ENCODE data around the gene VPS41. TPM values are rescaled to one million over a fixed set of nuclear protein-coding genes. Genes with fewer than 3 reads are reported as not detected.

VPS41 gene
- polyA plus RNA-seq, 1 of the 3 experiments (the other 2 are of a cell fraction): 20.4 TPM

- no peak overlapping the region for H3K9ac ChIP-seq
- DNase-seq: no peak
- peaks cover 13% of the 10 kb centered on the region for H3K27me3 ChIP-seq (ENCODE audit: insufficient read depth)
- CTCF ChIA-PET: interaction anchor here (0.6 to 1.5 kb wide), 4 partner anchors 103 to 531 kb away, joined by 3 to 11 read pairs (median 4); no protein-coding TSS in a partner anchor
- no peaks in the 10 kb centered on the region for H4K20me1 ChIP-seq (ENCODE audit: insufficient read depth)
- H3K36me3 ChIP-seq (replicated peaks in 1 of 2; ENCODE audit: control insufficient read depth in 1 of 2, insufficient read depth in 2 of 2, low read length in 1 of 2): no peaks in the 10 kb centered on the region
- no peak overlapping the region for H3K4me3 ChIP-seq (ENCODE audit: low read depth in 2 of 2, low read length in 1 of 2)
- no peak overlapping the region for H2AFZ ChIP-seq (ENCODE audit: low read depth)
- POLR2A ChIA-PET: no interaction called here
- TF ChIP-seq USF1 (IDR thresholded peaks at IDR 0.05; ENCODE audit: borderline replicate concordance, low read depth): no peak
- no peak for TF ChIP-seq TAF1 (IDR thresholded peaks at IDR 0.05; ENCODE audit: borderline replicate concordance, low read depth, low read length)
- no peak for TF ChIP-seq RXRA (IDR thresholded peaks at IDR 0.05; ENCODE audit: borderline replicate concordance, low read depth)
- no peak for TF ChIP-seq SIN3A (IDR thresholded peaks at IDR 0.05; ENCODE audit: borderline replicate concordance, low read depth, low read length)
- no peak for TF ChIP-seq TEAD4 (IDR thresholded peaks at IDR 0.05; ENCODE audit: borderline replicate concordance, insufficient read depth)
- TF ChIP-seq CHD2 (IDR thresholded peaks at IDR 0.05; ENCODE audit: low read length, partially characterized antibody): no peak
- TF ChIP-seq NRF1 (IDR thresholded peaks at IDR 0.05; ENCODE audit: low read depth, low read length): no peak
- no peak for TF ChIP-seq NFIC (IDR thresholded peaks at IDR 0.05; ENCODE audit: borderline replicate concordance)
- TF ChIP-seq JUND (IDR thresholded peaks at IDR 0.05): no peak
- TF ChIP-seq GABPA (IDR thresholded peaks at IDR 0.05; ENCODE audit: low read depth): no peak
- no peak for TF ChIP-seq GATA2 (CRISPR knock-in tag; IDR thresholded peaks at IDR 0.05)
- TF ChIP-seq SMC3 (IDR thresholded peaks at IDR 0.05; ENCODE audit: low read depth, low read length): no peak
- H3K4me1 ChIP-seq (ENCODE audit: control insufficient read depth in 1 of 2, insufficient read depth in 2 of 2, low read depth in 1 of 2, low read length in 1 of 2): peaks cover 0 to 10% of the 10 kb centered on the region in 2 experiments; a peak in 1 of 4 replicates
- 90% methylated on average over 10 of the region's 10 CpGs for WGBS (ENCODE audit: low lambda C conversion rate)
- no peaks in the 10 kb centered on the region for H3K79me2 ChIP-seq (ENCODE audit: insufficient read depth)
- peaks cover 5% of the 10 kb centered on the region for H3F3A ChIP-seq (replicated peaks; ENCODE audit: insufficient read depth)
- H3K9me3 ChIP-seq: no peaks in the 10 kb centered on the region
- H3K27ac ChIP-seq (ENCODE audit: low read depth in 2 of 2, low read length in 1 of 2): no peak overlapping the region
- H3K9me2 ChIP-seq: no peaks in the 10 kb centered on the region
- no peak overlapping the region for H3K4me2 ChIP-seq
Measured at GRCh38 chr7:38934536-38934935, 25.5 kb upstream of the VPS41 start.

- Histone ChIP-seq H3K9me3 (no peaks in the 10 kb centered on the region), H3K27me3 (ENCODE audit: insufficient read depth) (peaks cover 8% of the 10 kb centered on the region), H3K9me2 (no peaks in the 10 kb centered on the region), H4K20me1 (ENCODE audit: insufficient read depth) (no peaks in the 10 kb centered on the region), H3K79me2 (ENCODE audit: insufficient read depth) (no peaks in the 10 kb centered on the region), H3K27ac (ENCODE audit: low read depth in 2 of 2, low read length in 1 of 2) (no peak overlapping the region), H3K36me3 (replicated peaks in 1 of 2; ENCODE audit: control insufficient read depth in 1 of 2, insufficient read depth in 2 of 2, low read length in 1 of 2) (no peaks in the 10 kb centered on the region), H3K9ac (no peak overlapping the region), H3K4me3 (ENCODE audit: low read depth in 2 of 2, low read length in 1 of 2) (no peak overlapping the region), H3K4me2 (no peak overlapping the region), H3F3A (replicated peaks; ENCODE audit: insufficient read depth) (peaks cover 5% of the 10 kb centered on the region), H3K4me1 (ENCODE audit: control insufficient read depth in 1 of 2, insufficient read depth in 2 of 2, low read depth in 1 of 2, low read length in 1 of 2) (peaks cover 0 to 13% of the 10 kb centered on the region in 2 experiments; a peak in 1 of 4 replicates), H2AFZ (ENCODE audit: low read depth) (no peak overlapping the region)
- 40% methylated on average over 3 of the region's 3 CpGs for WGBS (ENCODE audit: low lambda C conversion rate)
- ChIA-PET CTCF (interaction anchor here (0.9 to 1.6 kb wide), 8 partner anchors 12 to 586 kb away, joined by 3 to 11 read pairs (median 4); no protein-coding TSS in a partner anchor), POLR2A (no interaction called here)
- no peak for DNase-seq
- no peak for TF ChIP-seq RFX5 (IDR thresholded peaks at IDR 0.05; ENCODE audit: low read length)
- TF ChIP-seq PBX3 (IDR thresholded peaks at IDR 0.05): no peak
- TF ChIP-seq POLR2AphosphoS5 (IDR thresholded peaks at IDR 0.05; ENCODE audit: low read depth, low read length): no peak
- TF ChIP-seq MXI1 (IDR thresholded peaks at IDR 0.05; ENCODE audit: low read depth, low read length): no peak
- TF ChIP-seq FOSL2 (IDR thresholded peaks at IDR 0.05; ENCODE audit: borderline replicate concordance, low read depth): no peak
- TF ChIP-seq NFIC (IDR thresholded peaks at IDR 0.05; ENCODE audit: borderline replicate concordance): no peak
- no peak for TF ChIP-seq GATA2 (CRISPR knock-in tag; IDR thresholded peaks at IDR 0.05)
- TF ChIP-seq RXRA (IDR thresholded peaks at IDR 0.05; ENCODE audit: borderline replicate concordance, low read depth): no peak
- no peak for TF ChIP-seq ZBTB33 (IDR thresholded peaks at IDR 0.05; ENCODE audit: borderline replicate concordance, low read depth)
Measured at GRCh38 chr7:38934051-38934450, 25.1 kb upstream of the VPS41 start.
